HG02759 (cell line): ENCODE measurements around the gene LRMDA.

Experiments used
- ATAC-seq: cut with Tn5 transposase; IDR thresholded peaks from one replicate; pipeline ENCODE4 v1.9.1; 2021; ENCODE audit warnings: mild to moderate bottlenecking, moderate library complexity; ENCODE audit not compliant: unreplicated experiment

Gene LRMDA

GRCh38 chr10:76265441-76266113 lies 834.2 kb downstream of the LRMDA start:
- no peak for ATAC-seq

- ATAC-seq = no peak
Measured at GRCh38 chr10:76268530-76268929, 837.1 kb downstream of the LRMDA start.

- no peak for ATAC-seq
Measured at GRCh38 chr10:76268954-76269353, 837.5 kb downstream of the LRMDA start.

- no peak for ATAC-seq
Measured at GRCh38 chr10:76270464-76270863, 839.0 kb downstream of the LRMDA start.

- ATAC-seq = no peak
Measured at GRCh38 chr10:76274933-76275332, 843.5 kb downstream of the LRMDA start.

GRCh38 chr10:76278811-76279460 lies 847.5 kb downstream of the LRMDA start:
- ATAC-seq = no peak

- no peak for ATAC-seq
Measured at GRCh38 chr10:76281659-76282058, 850.2 kb downstream of the LRMDA start.

GRCh38 chr10:76282061-76283025 lies 850.9 kb downstream of the LRMDA start:
- no peak for ATAC-seq

GRCh38 chr10:76284351-76284750 lies 852.9 kb downstream of the LRMDA start:
- ATAC-seq = no peak

GRCh38 chr10:76285012-76285411 lies 853.6 kb downstream of the LRMDA start:
- no peak for ATAC-seq

- ATAC-seq = no peak
Measured at GRCh38 chr10:76285515-76285914, 854.1 kb downstream of the LRMDA start.

GRCh38 chr10:76286536-76286935 lies 855.1 kb downstream of the LRMDA start:
- no peak for ATAC-seq

GRCh38 chr10:76287856-76288255 lies 856.4 kb downstream of the LRMDA start:
- no peak for ATAC-seq

GRCh38 chr10:76291175-76291574 lies 859.8 kb downstream of the LRMDA start:
- no peak for ATAC-seq

GRCh38 chr10:76291885-76292284 lies 860.5 kb downstream of the LRMDA start:
- ATAC-seq = no peak

- ATAC-seq = no peak
Measured at GRCh38 chr10:76296957-76297356, 865.5 kb downstream of the LRMDA start.

- ATAC-seq = no peak
Measured at GRCh38 chr10:76297358-76297757, 865.9 kb downstream of the LRMDA start.

- no peak for ATAC-seq
Measured at GRCh38 chr10:76297780-76298281, 866.4 kb downstream of the LRMDA start.

- no peak for ATAC-seq
Measured at GRCh38 chr10:76298329-76298728, 866.9 kb downstream of the LRMDA start.

GRCh38 chr10:76299501-76299900 lies 868.1 kb downstream of the LRMDA start:
- ATAC-seq = no peak

- no peak for ATAC-seq
Measured at GRCh38 chr10:76301211-76301610, 869.8 kb downstream of the LRMDA start.
